Erythroblast (primary cell): ENCODE results near the gene SMG9.

ENCODE experiments used
- GATA1 ChIP-seq: IDR thresholded peaks from 2 replicates; pipeline ENCODE4 v1.6.1; 2011; ENCODE audit warnings: low read depth, mild to moderate bottlenecking, control low read depth, low read length, moderate library complexity
- POLR2A ChIP-seq: IDR thresholded peaks from 2 replicates; pipeline ENCODE4 v1.6.1; 2011; ENCODE audit warnings: mild to moderate bottlenecking, low read length

DNA sequence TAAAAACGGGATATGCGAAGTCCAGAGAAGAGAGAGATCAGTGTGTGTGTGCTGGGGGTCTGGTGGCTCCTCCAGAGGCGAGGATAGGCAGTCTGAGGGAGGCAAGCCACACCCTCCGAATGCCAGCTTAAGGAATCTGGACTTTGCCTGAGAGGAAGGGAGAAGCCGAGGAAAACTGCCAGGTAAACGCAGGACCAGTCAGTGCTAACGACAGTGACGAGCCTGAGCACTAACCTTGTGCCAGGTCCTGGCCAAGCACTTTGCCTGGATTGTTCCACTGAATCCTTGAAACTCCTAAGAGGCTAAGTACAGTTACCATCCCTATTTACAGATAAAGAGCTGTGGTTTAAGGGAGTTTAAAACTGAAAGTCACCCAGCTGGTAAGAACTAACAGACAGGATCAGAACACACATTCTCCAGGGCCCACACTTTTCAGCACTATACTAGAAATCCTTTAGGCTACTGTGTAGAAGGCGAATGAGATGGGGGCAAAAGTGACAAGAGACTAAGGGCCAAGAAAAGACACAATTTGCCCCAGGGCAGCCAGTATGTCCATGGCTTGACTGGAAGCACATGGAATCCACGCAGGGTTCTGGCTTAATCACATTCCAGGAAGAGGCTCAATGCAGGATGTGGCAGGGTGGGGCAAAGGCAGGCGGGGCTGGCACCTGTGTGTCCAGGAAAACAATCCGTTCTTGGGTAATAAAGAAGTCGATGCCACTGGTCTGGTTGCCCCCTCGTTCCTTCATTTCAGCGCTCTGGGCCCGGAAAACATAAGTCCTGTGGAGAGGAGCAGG, 15.1 kb downstream of the SMG9 start:
- TF ChIP-seq GATA1 (no peak), POLR2A (no peak)
